ENCODE results near the gene ANKRD30B.
"Not testable (repeated sequence)": the region's sequence is repeated elsewhere in the genome, so short reads cannot be mapped to it uniquely, and the experiment has no call there.

The ANKRD30B gene

GRCh38 chr18:14784133-14784532 is 36.2 kb downstream of the ANKRD30B start:
- Mint-ChIP-seq H3K36me3 (ENCODE audit: low read depth) (no peaks in the 10 kb centered on the region), H3K27me3 (ENCODE audit: low read depth) (no peaks in the 10 kb centered on the region), H3K27ac (no peak overlapping the region), H3K4me1 (ENCODE audit: low read depth) (no peaks in the 10 kb centered on the region), H3K4me3 (no peak overlapping the region), H3K9me3 (no peaks in the 10 kb centered on the region)
- no peak for DNase-seq (ENCODE audit: low spot score)

GRCh38 chr18:14796876-14797275 is 48.9 kb downstream of the ANKRD30B start:
- H3K4me3 Mint-ChIP-seq; DNase-seq (ENCODE audit: low spot score); H3K27ac Mint-ChIP-seq; H3K36me3 Mint-ChIP-seq (ENCODE audit: low read depth); H3K27me3 Mint-ChIP-seq (ENCODE audit: low read depth); H3K4me1 Mint-ChIP-seq (ENCODE audit: low read depth); H3K9me3 Mint-ChIP-seq: not testable (repeated sequence)

GRCh38 chr18:14797969-14798764 is 50.2 kb downstream of the ANKRD30B start:
- not testable (repeated sequence) for H3K9me3 Mint-ChIP-seq; DNase-seq (ENCODE audit: low spot score); H3K27ac Mint-ChIP-seq; H3K4me1 Mint-ChIP-seq (ENCODE audit: low read depth); H3K27me3 Mint-ChIP-seq (ENCODE audit: low read depth); H3K36me3 Mint-ChIP-seq (ENCODE audit: low read depth); H3K4me3 Mint-ChIP-seq

GRCh38 chr18:14811081-14811480 is 63.1 kb downstream of the ANKRD30B start:
- not testable (repeated sequence) for H3K4me3 Mint-ChIP-seq; H3K9me3 Mint-ChIP-seq; H3K27me3 Mint-ChIP-seq (ENCODE audit: low read depth); DNase-seq (ENCODE audit: low spot score); H3K27ac Mint-ChIP-seq; H3K4me1 Mint-ChIP-seq (ENCODE audit: low read depth); H3K36me3 Mint-ChIP-seq (ENCODE audit: low read depth)

- H3K4me3 Mint-ChIP-seq: not testable (repeated sequence)
These were observed 79.1 kb downstream of the ANKRD30B start for GRCh38 chr18:14826972-14827632.

GRCh38 chr18:14841607-14842006 is 93.6 kb downstream of the ANKRD30B start:
- H3K27ac Mint-ChIP-seq; DNase-seq (ENCODE audit: low spot score); H3K9me3 Mint-ChIP-seq; H3K4me1 Mint-ChIP-seq (ENCODE audit: low read depth); H3K36me3 Mint-ChIP-seq (ENCODE audit: low read depth); H3K4me3 Mint-ChIP-seq; H3K27me3 Mint-ChIP-seq (ENCODE audit: low read depth): not testable (repeated sequence)

More at GRCh38 chr18:14826972-14827632, 79.1 kb downstream of the ANKRD30B start:
- H3K36me3 Mint-ChIP-seq (ENCODE audit: low read depth); DNase-seq (ENCODE audit: low spot score); H3K27ac Mint-ChIP-seq; H3K4me1 Mint-ChIP-seq (ENCODE audit: low read depth); H3K9me3 Mint-ChIP-seq; H3K27me3 Mint-ChIP-seq (ENCODE audit: low read depth): not testable (repeated sequence)

GRCh38 chr18:14851533-14851932 is 103.6 kb downstream of the ANKRD30B start:
- not testable (repeated sequence) for H3K9me3 Mint-ChIP-seq; H3K4me3 Mint-ChIP-seq; DNase-seq (ENCODE audit: low spot score); H3K27ac Mint-ChIP-seq; H3K4me1 Mint-ChIP-seq (ENCODE audit: low read depth); H3K36me3 Mint-ChIP-seq (ENCODE audit: low read depth); H3K27me3 Mint-ChIP-seq (ENCODE audit: low read depth)

GRCh38 chr18:14855634-14856033 is 107.7 kb downstream of the ANKRD30B start:
- H3K4me1 Mint-ChIP-seq (ENCODE audit: low read depth); H3K36me3 Mint-ChIP-seq (ENCODE audit: low read depth); H3K4me3 Mint-ChIP-seq; DNase-seq (ENCODE audit: low spot score); H3K27me3 Mint-ChIP-seq (ENCODE audit: low read depth); H3K9me3 Mint-ChIP-seq; H3K27ac Mint-ChIP-seq: not testable (repeated sequence)

- not testable (repeated sequence) for H3K4me1 Mint-ChIP-seq (ENCODE audit: low read depth); H3K36me3 Mint-ChIP-seq (ENCODE audit: low read depth); H3K4me3 Mint-ChIP-seq; H3K9me3 Mint-ChIP-seq; H3K27me3 Mint-ChIP-seq (ENCODE audit: low read depth); H3K27ac Mint-ChIP-seq; DNase-seq (ENCODE audit: low spot score)
These were observed 108.3 kb downstream of the ANKRD30B start for GRCh38 chr18:14856256-14856655.

GRCh38 chr18:14858514-14858913 is 110.5 kb downstream of the ANKRD30B start:
- H3K27ac Mint-ChIP-seq; H3K36me3 Mint-ChIP-seq (ENCODE audit: low read depth); H3K4me1 Mint-ChIP-seq (ENCODE audit: low read depth); DNase-seq (ENCODE audit: low spot score); H3K27me3 Mint-ChIP-seq (ENCODE audit: low read depth); H3K4me3 Mint-ChIP-seq; H3K9me3 Mint-ChIP-seq: not testable (repeated sequence)

GRCh38 chr18:14859995-14860394 is 112.0 kb downstream of the ANKRD30B start:
- not testable (repeated sequence) for H3K36me3 Mint-ChIP-seq (ENCODE audit: low read depth); H3K27me3 Mint-ChIP-seq (ENCODE audit: low read depth); H3K4me3 Mint-ChIP-seq; H3K27ac Mint-ChIP-seq; H3K9me3 Mint-ChIP-seq; DNase-seq (ENCODE audit: low spot score); H3K4me1 Mint-ChIP-seq (ENCODE audit: low read depth)

- H3K4me1 Mint-ChIP-seq (ENCODE audit: low read depth); H3K36me3 Mint-ChIP-seq (ENCODE audit: low read depth); DNase-seq (ENCODE audit: low spot score); H3K27ac Mint-ChIP-seq; H3K9me3 Mint-ChIP-seq; H3K27me3 Mint-ChIP-seq (ENCODE audit: low read depth); H3K4me3 Mint-ChIP-seq: not testable (repeated sequence)
These were observed 118.5 kb downstream of the ANKRD30B start for GRCh38 chr18:14866426-14866825.

- H3K27ac Mint-ChIP-seq; H3K27me3 Mint-ChIP-seq (ENCODE audit: low read depth); H3K4me1 Mint-ChIP-seq (ENCODE audit: low read depth); DNase-seq (ENCODE audit: low spot score); H3K9me3 Mint-ChIP-seq; H3K36me3 Mint-ChIP-seq (ENCODE audit: low read depth); H3K4me3 Mint-ChIP-seq: not testable (repeated sequence)
These were observed 120.0 kb downstream of the ANKRD30B start for GRCh38 chr18:14867988-14868387.

GRCh38 chr18:14868825-14869224 is 120.9 kb downstream of the ANKRD30B start:
- not testable (repeated sequence) for H3K9me3 Mint-ChIP-seq; DNase-seq (ENCODE audit: low spot score); H3K4me1 Mint-ChIP-seq (ENCODE audit: low read depth); H3K36me3 Mint-ChIP-seq (ENCODE audit: low read depth); H3K27ac Mint-ChIP-seq; H3K4me3 Mint-ChIP-seq; H3K27me3 Mint-ChIP-seq (ENCODE audit: low read depth)

GRCh38 chr18:14878826-14879225 is 130.9 kb downstream of the ANKRD30B start:
- H3K4me3 Mint-ChIP-seq; H3K36me3 Mint-ChIP-seq (ENCODE audit: low read depth); H3K4me1 Mint-ChIP-seq (ENCODE audit: low read depth); H3K9me3 Mint-ChIP-seq; H3K27me3 Mint-ChIP-seq (ENCODE audit: low read depth); DNase-seq (ENCODE audit: low spot score); H3K27ac Mint-ChIP-seq: not testable (repeated sequence)

Measured in T-helper 2 cell treated with Interferon-gamma antibody and Interleukin-4, amounts not matched to agents 5 μg/mL and 100 μg/mL, for 36 hours (primary cell).